Fibroblast of pulmonary artery (primary cell): ENCODE measurements around the gene DELE1.

Source experiments
- DNase-seq: peaks from one replicate; pipeline ENCODE4 v3.0.0-alpha.2; 2010; ENCODE audit warnings: low read depth
- H3K4me3 ChIP-seq: replicated peaks from 2 replicates; pipeline ENCODE4 v1.5.1; 2011; ENCODE audit warnings: low read depth, mild to moderate bottlenecking, control low read depth, low read length, moderate library complexity
- CTCF ChIP-seq: IDR thresholded peaks from 2 replicates; pipeline ENCODE4 v1.5.1; 2011; ENCODE audit warnings: mild to moderate bottlenecking, control low read depth, low read length, inconsistent platforms; ENCODE audit errors: missing control alignments

The DELE1 gene

GRCh38 chr5:141958113-141958512, 34.4 kb downstream of the DELE1 start, which contains the start of gene PCDH12:
PCDH12 (minus strand) TSS chr5:141958202; CDS start chr5:141957851, 351 bp downstream.
- TF ChIP-seq CTCF = no peak
- peak; percentile 78 for DNase-seq
- H3K4me3 ChIP-seq = peak within 1 kb of the TSS; percentile 17

- DNase-seq = peak; percentile 74
- peak overlapping the region; percentile 17 for H3K4me3 ChIP-seq
- TF ChIP-seq CTCF = no peak
Observed at GRCh38 chr5:141958546-141959172, 35.0 kb downstream of the DELE1 start.

GRCh38 chr5:141960018-141960417, 36.3 kb downstream of the DELE1 start:
- TF ChIP-seq CTCF = peak; percentile 26
- no peak overlapping the region for H3K4me3 ChIP-seq
- no peak for DNase-seq

GRCh38 chr5:141960449-141961323, 37.0 kb downstream of the DELE1 start:
- peak; percentile 88 for TF ChIP-seq CTCF
- H3K4me3 ChIP-seq = no peak overlapping the region
- DNase-seq = peak; percentile 85

GRCh38 chr5:141961466-141961865, 37.8 kb downstream of the DELE1 start:
- no peak for TF ChIP-seq CTCF
- H3K4me3 ChIP-seq = no peak overlapping the region
- DNase-seq = no peak

GRCh38 chr5:141963701-141964100, 40.0 kb downstream of the DELE1 start:
- DNase-seq = no peak
- no peak for TF ChIP-seq CTCF
- H3K4me3 ChIP-seq = no peak overlapping the region

GRCh38 chr5:141965071-141965470, 41.4 kb downstream of the DELE1 start:
- no peak for DNase-seq
- no peak for TF ChIP-seq CTCF
- H3K4me3 ChIP-seq = no peak overlapping the region
